Ovary (tissue), 3 donors: Measurements from ENCODE around the gene TFF2.

Source experiments
- POLR2A ChIP-seq: fragments of 450-650 bp; IDR thresholded peaks from one replicate; pipeline ENCODE4 v1.6.1; 2017; ENCODE audit warnings: antibody characterized with exemption, mild to moderate bottlenecking, moderate library complexity
- TF ChIP-seq, protein P1 (sequence below), 3 donors: fragments of 450-650 bp in 2 of 3; fragments of 200-600 bp in 1 of 3; IDR thresholded peaks; one replicate each; pipeline versions ENCODE4 v1.5.1 to v1.8.0; 2016 to 2022; ENCODE audit warnings: antibody characterized with exemption in 3 of 3, mild to moderate bottlenecking in 1 of 3
- donor health status: DM: no; HTN: no; CAD: no.

DNA sequence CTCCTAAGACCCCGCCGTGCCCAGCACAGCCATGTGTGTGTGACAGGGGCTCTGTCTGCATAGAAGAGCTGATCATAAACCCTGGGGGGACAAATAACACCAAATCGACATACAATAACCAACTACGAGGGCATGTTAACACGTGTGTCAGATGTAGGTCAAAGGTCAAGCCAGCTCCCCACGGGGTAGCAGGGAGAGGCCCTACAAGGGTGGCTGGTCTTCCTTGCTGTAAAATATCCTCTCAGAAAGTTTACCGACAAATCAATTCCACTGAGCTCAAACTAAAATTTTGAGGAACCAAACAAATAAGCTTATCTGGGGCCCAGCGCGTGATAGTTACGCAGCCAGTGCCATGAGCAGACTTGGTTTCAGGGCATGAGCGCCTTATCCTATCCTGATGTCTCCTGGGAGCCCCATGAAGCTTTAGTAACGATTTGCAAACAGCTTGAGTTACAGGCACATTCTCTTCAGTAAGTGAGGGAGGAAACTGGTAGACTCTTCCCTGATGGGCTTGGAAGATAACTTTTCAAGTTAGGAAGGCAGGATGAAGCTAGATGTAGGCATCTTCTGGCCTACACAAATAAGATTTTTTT is 47.7 kb upstream of the TFF2 start:
- TF ChIP-seq, protein P1, sequence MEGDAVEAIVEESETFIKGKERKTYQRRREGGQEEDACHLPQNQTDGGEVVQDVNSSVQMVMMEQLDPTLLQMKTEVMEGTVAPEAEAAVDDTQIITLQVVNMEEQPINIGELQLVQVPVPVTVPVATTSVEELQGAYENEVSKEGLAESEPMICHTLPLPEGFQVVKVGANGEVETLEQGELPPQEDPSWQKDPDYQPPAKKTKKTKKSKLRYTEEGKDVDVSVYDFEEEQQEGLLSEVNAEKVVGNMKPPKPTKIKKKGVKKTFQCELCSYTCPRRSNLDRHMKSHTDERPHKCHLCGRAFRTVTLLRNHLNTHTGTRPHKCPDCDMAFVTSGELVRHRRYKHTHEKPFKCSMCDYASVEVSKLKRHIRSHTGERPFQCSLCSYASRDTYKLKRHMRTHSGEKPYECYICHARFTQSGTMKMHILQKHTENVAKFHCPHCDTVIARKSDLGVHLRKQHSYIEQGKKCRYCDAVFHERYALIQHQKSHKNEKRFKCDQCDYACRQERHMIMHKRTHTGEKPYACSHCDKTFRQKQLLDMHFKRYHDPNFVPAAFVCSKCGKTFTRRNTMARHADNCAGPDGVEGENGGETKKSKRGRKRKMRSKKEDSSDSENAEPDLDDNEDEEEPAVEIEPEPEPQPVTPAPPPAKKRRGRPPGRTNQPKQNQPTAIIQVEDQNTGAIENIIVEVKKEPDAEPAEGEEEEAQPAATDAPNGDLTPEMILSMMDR (IDR thresholded peaks at IDR 0.05) = no peak
- TF ChIP-seq POLR2A = no peak
